NCI-H510A (cell line): ENCODE measurements around the gene COX7A1.

Experiments used
- DNase-seq: peaks from one replicate; lab custom pipeline; 2025; lab: John Stamatoyannopoulos, UW

COX7A1 gene

GRCh38 chr19:36112678-36113077 is 39.6 kb downstream of the COX7A1 start:
- no peak for DNase-seq

GRCh38 chr19:36111200-36111539 is 41.1 kb downstream of the COX7A1 start:
- no peak for DNase-seq

GRCh38 chr19:36110487-36111199 is 41.6 kb downstream of the COX7A1 start, which contains the start of gene OVOL3:
TSS of gene OVOL3 (plus strand) at chr19:36111143. CDS start at chr19:36111203, 60 bp downstream.
- DNase-seq = no peak

GRCh38 chr19:36108684-36109083 is 43.6 kb downstream of the COX7A1 start:
- no peak for DNase-seq

GRCh38 chr19:36106991-36107390 is 45.3 kb downstream of the COX7A1 start:
- DNase-seq = no peak

GRCh38 chr19:36106441-36106840 is 45.8 kb downstream of the COX7A1 start:
- no peak for DNase-seq

GRCh38 chr19:36103842-36104552 is 48.2 kb downstream of the COX7A1 start:
- DNase-seq = no peak

- DNase-seq = no peak
These were observed 49.1 kb downstream of the COX7A1 start for GRCh38 chr19:36103040-36103626.

GRCh38 chr19:36101550-36102327 is 50.5 kb downstream of the COX7A1 start:
- DNase-seq = no peak
